Stimulated activated CD4-positive, alpha-beta T cell treated with anti-CD3 and anti-CD28 coated beads, TNF-alpha, amount 100 ng/mL, for 24 hours (primary cell): ENCODE results near the gene ACCSL.
A peak's percentile ranks its signal among the peaks of the same experiment; 100 is the strongest.

Experiments used
- DNase-seq, 3 experiments: peaks; one replicate each; pipeline ENCODE4 v3.0.0-alpha.2; 2020; ENCODE audit warnings: low read depth in 3 of 3

ACCSL gene

GRCh38 chr11:44018127-44018521 lies 29.7 kb upstream of the ACCSL start:
- DNase-seq, result no peak

- no peak for DNase-seq
These were observed 29.0 kb upstream of the ACCSL start for GRCh38 chr11:44018829-44019228.

GRCh38 chr11:44024977-44025376 lies 22.8 kb upstream of the ACCSL start:
- no peak for DNase-seq

GRCh38 chr11:44025727-44026126 lies 22.1 kb upstream of the ACCSL start:
- no peak for DNase-seq

- no peak for DNase-seq
These were observed 19.4 kb upstream of the ACCSL start for GRCh38 chr11:44028401-44028800.

GRCh38 chr11:44028816-44029506 lies 18.8 kb upstream of the ACCSL start:
- DNase-seq, result no peak

- no peak for DNase-seq
These were observed 18.3 kb upstream of the ACCSL start for GRCh38 chr11:44029507-44029845.

- no peak for DNase-seq
These were observed 17.5 kb upstream of the ACCSL start for GRCh38 chr11:44029977-44030911.

GRCh38 chr11:44030996-44031395 lies 16.8 kb upstream of the ACCSL start:
- no peak for DNase-seq

GRCh38 chr11:44031549-44031948 lies 16.2 kb upstream of the ACCSL start:
- DNase-seq, result no peak

GRCh38 chr11:44032299-44033085 lies 15.3 kb upstream of the ACCSL start:
- no peak for DNase-seq

GRCh38 chr11:44033411-44033850 lies 14.3 kb upstream of the ACCSL start:
- DNase-seq, result no peak

GRCh38 chr11:44033856-44034255 lies 13.9 kb upstream of the ACCSL start:
- no peak for DNase-seq

- DNase-seq, result no peak
These were observed 13.1 kb upstream of the ACCSL start for GRCh38 chr11:44034639-44035038.

- DNase-seq, result peak in 1 of 3 experiments; percentile 23
These were observed 10.7 kb upstream of the ACCSL start for GRCh38 chr11:44036811-44037657.

- DNase-seq, result no peak
These were observed 10.2 kb upstream of the ACCSL start for GRCh38 chr11:44037658-44037998.

GRCh38 chr11:44043157-44043556 lies 4.6 kb upstream of the ACCSL start:
- no peak for DNase-seq

GRCh38 chr11:44046182-44046581 lies 1.6 kb upstream of the ACCSL start:
- no peak for DNase-seq

- DNase-seq, result no peak
These were observed 483 bp upstream of the ACCSL start for GRCh38 chr11:44047298-44047697.

- DNase-seq, result no peak
These were observed 2.1 kb downstream of the ACCSL start for GRCh38 chr11:44049832-44050231.

GRCh38 chr11:44051171-44051570 lies 3.4 kb downstream of the ACCSL start:
- DNase-seq, result no peak
